H9 (cell line): ENCODE measurements around the gene EML4. TPM values are rescaled to one million over a fixed set of nuclear protein-coding genes. Genes with fewer than 3 reads are reported as not detected.

Experiments
- DNase-seq: peaks from one replicate; pipeline ENCODE4 v3.0.0-alpha.2; 2017
- H2AFZ ChIP-seq: one replicate; pipeline ENCODE4 v1.6.1; 2013; ENCODE audit warnings: mild to moderate bottlenecking, low read length, control low read depth, moderate library complexity
- H2AK5ac ChIP-seq: 2 replicates; pipeline ENCODE4 v1.6.1; 2013; ENCODE audit warnings: low read length, control low read depth, mixed read lengths; ENCODE audit not compliant: insufficient read length
- H2BK120ac ChIP-seq: one replicate; pipeline ENCODE4 v1.6.1; 2013; ENCODE audit warnings: low read depth, mild to moderate bottlenecking, low read length, control low read depth, inconsistent platforms; ENCODE audit not compliant: poor library complexity, severe bottlenecking
- H2BK12ac ChIP-seq: 2 replicates; pipeline ENCODE4 v1.6.1; 2013; ENCODE audit warnings: low read length, control low read depth, mixed read lengths, low read depth; ENCODE audit not compliant: insufficient read length
- H2BK15ac ChIP-seq: 2 replicates; pipeline ENCODE4 v1.6.1; 2013; ENCODE audit warnings: low read depth, low read length, control low read depth
- H2BK20ac ChIP-seq: one replicate; pipeline ENCODE4 v1.6.1; 2013; ENCODE audit warnings: low read depth, mild to moderate bottlenecking, low read length, control low read depth, inconsistent platforms; ENCODE audit not compliant: poor library complexity, severe bottlenecking
- H2BK5ac ChIP-seq: 2 replicates; pipeline ENCODE4 v1.6.1; 2013; ENCODE audit warnings: low read length, control low read depth, mixed read lengths; ENCODE audit not compliant: insufficient read length
- H3K14ac ChIP-seq: 2 replicates; pipeline ENCODE4 v1.6.1; 2013; ENCODE audit warnings: low read length, control low read depth; ENCODE audit not compliant: insufficient read depth
- H3K18ac ChIP-seq: 2 replicates; pipeline ENCODE4 v1.6.1; 2013; ENCODE audit warnings: low read depth, mild to moderate bottlenecking, mixed read lengths, low read length, control low read depth; ENCODE audit not compliant: insufficient read length
- H3K23ac ChIP-seq: 2 replicates; pipeline ENCODE4 v1.6.1; 2013; ENCODE audit warnings: low read length, control low read depth, mixed read lengths, low read depth; ENCODE audit not compliant: insufficient read length
- H3K23me2 ChIP-seq: 2 replicates; pipeline ENCODE4 v1.6.1; 2013; ENCODE audit warnings: low read depth, mild to moderate bottlenecking, mixed read lengths, low read length, control low read depth; ENCODE audit not compliant: insufficient read length, poor library complexity, severe bottlenecking
- H3K27ac ChIP-seq: 2 replicates; pipeline ENCODE4 v1.5.1; 2013; ENCODE audit warnings: low read length, control low read depth, mixed read lengths, low read depth; ENCODE audit not compliant: insufficient read length
- H3K27me3 ChIP-seq: 2 replicates; pipeline ENCODE4 v1.6.1; 2013; ENCODE audit warnings: low read length, control low read depth, inconsistent platforms; ENCODE audit not compliant: insufficient read depth
- H3K4ac ChIP-seq: 2 replicates; pipeline ENCODE4 v1.6.1; 2013; ENCODE audit warnings: low read depth, mild to moderate bottlenecking, control low read depth, inconsistent platforms, low read length, moderate library complexity
- H3K4me1 ChIP-seq: 2 replicates; pipeline ENCODE4 v1.6.1; 2013; ENCODE audit warnings: low read length, control low read depth, inconsistent platforms; ENCODE audit not compliant: insufficient read depth
- H3K4me2 ChIP-seq: 2 replicates; pipeline ENCODE4 v1.6.1; 2013; ENCODE audit warnings: low read length, control low read depth, mixed read lengths; ENCODE audit not compliant: insufficient read length, insufficient read depth
- H3K56ac ChIP-seq: 2 replicates; pipeline ENCODE4 v1.6.1; 2013; ENCODE audit warnings: low read depth, mild to moderate bottlenecking, mixed read lengths, low read length, control low read depth; ENCODE audit not compliant: insufficient read length
- H3K79me1 ChIP-seq: 2 replicates; pipeline ENCODE4 v1.6.1; 2013; ENCODE audit warnings: low read depth, mild to moderate bottlenecking, moderate library complexity, low read length, control low read depth, inconsistent platforms; ENCODE audit not compliant: insufficient read depth, poor library complexity, severe bottlenecking
- H3K79me2 ChIP-seq: 2 replicates; pipeline ENCODE4 v1.6.1; 2013; ENCODE audit warnings: low read length, control low read depth, inconsistent platforms; ENCODE audit not compliant: insufficient read depth
- H3K9ac ChIP-seq: 2 replicates; pipeline ENCODE4 v1.6.1; 2013; ENCODE audit warnings: low read length, control low read depth, mixed read lengths; ENCODE audit not compliant: insufficient read length; ENCODE audit errors: extremely low read depth
- H3K9me3 ChIP-seq: one replicate; pipeline ENCODE4 v1.6.1; 2013; ENCODE audit warnings: low read depth, low read length, inconsistent platforms; ENCODE audit not compliant: control insufficient read depth
- H3T11ph ChIP-seq: one replicate; pipeline ENCODE4 v1.6.1; 2013; ENCODE audit warnings: mild to moderate bottlenecking, low read length, control low read depth, inconsistent platforms
- H4K20me1 ChIP-seq: one replicate; pipeline ENCODE4 v1.6.1; 2013; ENCODE audit not compliant: control insufficient read depth, insufficient read length, insufficient read depth
- H4K5ac ChIP-seq: 2 replicates; pipeline ENCODE4 v1.6.1; 2013; ENCODE audit warnings: low read depth, mild to moderate bottlenecking, mixed read lengths, low read length, control low read depth; ENCODE audit not compliant: insufficient read length
- H4K8ac ChIP-seq: replicated peaks from 2 replicates; pipeline ENCODE4 v1.6.1; 2013; ENCODE audit warnings: low read length, control low read depth, mixed read lengths, low read depth; ENCODE audit not compliant: insufficient read length
- H4K91ac ChIP-seq: 2 replicates; pipeline ENCODE4 v1.6.1; 2013; ENCODE audit warnings: low read depth, mild to moderate bottlenecking, moderate library complexity, mixed read lengths, low read length, control low read depth; ENCODE audit not compliant: insufficient read length
- H3K27ac Mint-ChIP-seq, 3 experiments: 2 replicates in 2 of 3; 3 replicates in 1 of 3; pipeline ENCODE4 v1.8.0; 2020 to 2021; ENCODE audit warnings: mixed read lengths in 3 of 3, mild to moderate bottlenecking in 1 of 3, moderate library complexity in 1 of 3
- H3K27me3 Mint-ChIP-seq: 2 replicates; pipeline ENCODE4 v1.8.0; 2021; ENCODE audit warnings: low read depth, mild to moderate bottlenecking, moderate library complexity, mixed read lengths
- H3K36me3 Mint-ChIP-seq, 3 experiments: 2 replicates in 2 of 3; 3 replicates in 1 of 3; pipeline ENCODE4 v1.8.0; 2020 to 2021; ENCODE audit warnings: low read depth in 3 of 3, mixed read lengths in 3 of 3; ENCODE audit not compliant: insufficient read depth in 1 of 3
- H3K4me1 Mint-ChIP-seq, 2 experiments: 2 replicates each; pipeline ENCODE4 v1.8.0; 2020; ENCODE audit warnings: mixed read lengths in 2 of 2
- H3K4me3 Mint-ChIP-seq, 2 experiments: 2 replicates in 1 of 2; 3 replicates in 1 of 2; pipeline ENCODE4 v1.8.0; 2020 to 2021; ENCODE audit warnings: mild to moderate bottlenecking in 2 of 2, mixed read lengths in 2 of 2, moderate library complexity in 1 of 2
- H3K9me3 Mint-ChIP-seq, 2 experiments: 2 replicates in 1 of 2; 3 replicates in 1 of 2; pipeline ENCODE4 v1.8.0; 2020; ENCODE audit warnings: mild to moderate bottlenecking in 2 of 2, mixed read lengths in 2 of 2, moderate library complexity in 1 of 2
- CTCF ChIP-seq: fragments of 200-600 bp; sonication (generic); conservative IDR thresholded peaks from 3 replicates; pipeline ENCODE4 v1.8.0; 2021; ENCODE audit warnings: antibody characterized with exemption, mild to moderate bottlenecking
- WGBS: extraction: QIAGEN DNeasy Blood & Tissue Kit; methylation state at CpG from one replicate; pipeline ENCODE4 v1.1.7; 2013; ENCODE audit warnings: missing lambda C conversion rate, low lambda C conversion rate, mixed read lengths; ENCODE audit not compliant: insufficient read length; ENCODE audit errors: extremely low coverage; 5-methylcytosine and 5-hydroxymethylcytosine counted together
- total RNA-seq: library from RNA; stranded (reverse); gene quantifications from 2 replicates; pipeline ENCODE4 v1.2.1, GENCODE V29; 2021

Gene EML4
- total RNA-seq, 1 experiment from 2014 or later, result 68.6 TPM

- H3K56ac ChIP-seq, result no peak overlapping the region
- no peaks in the 10 kb centered on the region for H3K9me3 ChIP-seq
- H3K4me2 ChIP-seq, result no peak overlapping the region
- H3K27ac ChIP-seq, result no peak overlapping the region
- no peak for TF ChIP-seq CTCF
- H2BK20ac ChIP-seq, result no peak overlapping the region
- no peaks in the 10 kb centered on the region for H4K20me1 ChIP-seq
- no peak overlapping the region for H3K4me3 Mint-ChIP-seq
- no peak for DNase-seq
- no peaks in the 10 kb centered on the region for H3K23me2 ChIP-seq
- no peak overlapping the region for H3K18ac ChIP-seq
- no peak overlapping the region for H2BK120ac ChIP-seq
- H3K79me2 ChIP-seq, result peaks cover 5% of the 10 kb centered on the region; the same call in 1 of the 2 replicates
- H3K9me3 Mint-ChIP-seq, result peaks cover 0 to 2% of the 10 kb centered on the region in 2 experiments; a peak in 1 of 5 replicates
- WGBS, result no CpG with 5 or more reads among the region's 4 CpGs
- peaks cover 15 to 22% of the 10 kb centered on the region in 2 experiments for H3K4me1 Mint-ChIP-seq
- H4K8ac ChIP-seq, result no peak overlapping the region
- no peak overlapping the region for H2BK15ac ChIP-seq
- H3K79me1 ChIP-seq, result peaks cover 3% of the 10 kb centered on the region
- H3K27me3 ChIP-seq, result no peaks in the 10 kb centered on the region
- H3K14ac ChIP-seq, result no peak overlapping the region
- H4K91ac ChIP-seq, result no peak overlapping the region
- H3T11ph ChIP-seq, result no peak overlapping the region
- no peak overlapping the region for H3K4ac ChIP-seq
- no peak overlapping the region for H2BK12ac ChIP-seq
- H3K9ac ChIP-seq, result no peak overlapping the region
- no peak overlapping the region for H4K5ac ChIP-seq
- 0 out of 2 replicates have a peak, but pooled peaks cover 5% of the 10 kb centered on the region for H3K4me1 ChIP-seq
- H3K23ac ChIP-seq, result no peak overlapping the region
- H3K27ac Mint-ChIP-seq, result no peak overlapping the region; a peak in 1 of 7 replicates
- peaks cover 0 to 9% (median 9%) of the 10 kb centered on the region in 3 experiments; a peak in 3 of 7 replicates for H3K36me3 Mint-ChIP-seq
- H2BK5ac ChIP-seq, result no peak overlapping the region
- no peaks in the 10 kb centered on the region for H3K27me3 Mint-ChIP-seq
- no peak overlapping the region for H2AK5ac ChIP-seq
- no peak overlapping the region for H2AFZ ChIP-seq
These were observed 25.3 kb downstream of the EML4 start for GRCh38 chr2:42194428-42194827.
